ENCODE data around the gene PRLH. TPM values are rescaled to one million over a fixed set of nuclear protein-coding genes. Genes with fewer than 3 reads are reported as not detected.

PRLH gene
- total and polyA plus RNA-seq, 2 donors (not counting 3 experiments of a cell fraction or from before 2014, with no cell fraction given), result not detected

DNA sequence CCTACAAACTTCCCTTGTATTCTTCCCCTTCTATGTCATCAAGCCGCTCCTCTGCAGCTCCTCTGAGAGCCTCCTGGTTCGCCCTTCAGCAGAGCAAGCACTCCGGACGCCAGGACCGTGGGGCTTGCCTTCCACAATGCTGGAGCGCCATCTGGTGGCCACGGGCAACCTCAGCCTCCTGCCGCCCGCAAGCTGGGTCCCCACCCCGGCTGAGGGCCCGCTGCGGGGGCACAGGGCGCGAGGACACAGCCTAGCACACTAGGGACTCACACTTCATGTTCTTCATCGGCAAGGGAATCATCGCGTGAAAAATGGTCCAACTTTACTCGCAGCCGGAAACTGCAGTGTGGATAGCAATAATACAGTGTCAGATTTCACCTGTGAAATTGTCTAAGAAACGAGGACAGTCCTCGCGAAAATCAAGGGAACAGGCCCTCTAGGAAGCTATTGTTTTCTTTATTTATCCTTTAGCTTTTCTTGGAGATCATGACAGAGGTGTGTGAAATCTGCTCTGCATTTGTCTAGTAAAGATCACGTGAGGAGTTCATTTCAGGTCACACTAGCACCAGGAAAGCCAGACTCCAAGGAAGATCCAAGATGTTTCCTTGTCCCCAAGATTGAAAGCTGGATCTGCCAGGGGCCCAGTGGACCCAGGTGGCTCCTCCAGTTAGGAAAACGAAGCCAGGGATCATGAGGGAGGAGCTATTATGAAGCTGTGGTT lies 5.8 kb downstream of the PRLH start:
- no peak overlapping the region for H3K4me2 ChIP-seq (ENCODE audit: insufficient read depth, low read length)
- TF ChIP-seq, protein P1, sequence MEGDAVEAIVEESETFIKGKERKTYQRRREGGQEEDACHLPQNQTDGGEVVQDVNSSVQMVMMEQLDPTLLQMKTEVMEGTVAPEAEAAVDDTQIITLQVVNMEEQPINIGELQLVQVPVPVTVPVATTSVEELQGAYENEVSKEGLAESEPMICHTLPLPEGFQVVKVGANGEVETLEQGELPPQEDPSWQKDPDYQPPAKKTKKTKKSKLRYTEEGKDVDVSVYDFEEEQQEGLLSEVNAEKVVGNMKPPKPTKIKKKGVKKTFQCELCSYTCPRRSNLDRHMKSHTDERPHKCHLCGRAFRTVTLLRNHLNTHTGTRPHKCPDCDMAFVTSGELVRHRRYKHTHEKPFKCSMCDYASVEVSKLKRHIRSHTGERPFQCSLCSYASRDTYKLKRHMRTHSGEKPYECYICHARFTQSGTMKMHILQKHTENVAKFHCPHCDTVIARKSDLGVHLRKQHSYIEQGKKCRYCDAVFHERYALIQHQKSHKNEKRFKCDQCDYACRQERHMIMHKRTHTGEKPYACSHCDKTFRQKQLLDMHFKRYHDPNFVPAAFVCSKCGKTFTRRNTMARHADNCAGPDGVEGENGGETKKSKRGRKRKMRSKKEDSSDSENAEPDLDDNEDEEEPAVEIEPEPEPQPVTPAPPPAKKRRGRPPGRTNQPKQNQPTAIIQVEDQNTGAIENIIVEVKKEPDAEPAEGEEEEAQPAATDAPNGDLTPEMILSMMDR (IDR thresholded peaks at IDR 0.05; ENCODE audit: extremely low read depth in 1 of 2, insufficient read depth in 1 of 2, low read depth in 1 of 2, low read length in 2 of 2), result peak; percentile 99
- TF ChIP-seq POLR2A (IDR thresholded peaks at IDR 0.05; ENCODE audit: low read depth, low read length) (no peak), FOS (IDR thresholded peaks at IDR 0.05; ENCODE audit: borderline replicate concordance, insufficient read depth, low read length) (no peak), MYC (IDR thresholded peaks at IDR 0.05; ENCODE audit: low read depth, low read length) (no peak), MAX (IDR thresholded peaks at IDR 0.05; ENCODE audit: insufficient read depth, insufficient read length) (no peak), GATA2 (IDR thresholded peaks at IDR 0.05; ENCODE audit: insufficient read depth, insufficient read length, low read depth, low read length) (no peak), JUN (IDR thresholded peaks at IDR 0.05; ENCODE audit: borderline replicate concordance, insufficient read depth, insufficient read length, low read depth) (no peak), EZH2 (IDR thresholded peaks at IDR 0.05; ENCODE audit: borderline replicate concordance, low read depth, low read length, severe bottlenecking) (no peak)
- DNase-seq (ENCODE audit: low read depth, low spot score) (peak; percentile 82), FAIRE-seq (peak; percentile 94)
- no peak overlapping the region for H2AFZ ChIP-seq (ENCODE audit: low read depth, low read length)
- H3K79me2 ChIP-seq (ENCODE audit: control insufficient read depth, insufficient read depth, low read length), result no peaks in the 10 kb centered on the region
- intact Hi-C loops (cut with micrococcal nuclease) (loop anchor here (1.0 to 2.0 kb wide), 8 partner anchors 60 to 479 kb away; no protein-coding TSS in a partner anchor), dilution Hi-C loops (cut with MboI; ENCODE audit: extremely low pct_ligation_motif_present, low sequenced_read_pairs) (no loop called here)
- no peaks in the 10 kb centered on the region for H3K4me1 ChIP-seq (ENCODE audit: control insufficient read depth, extremely low read depth, insufficient read depth, low read length)
- no peaks in the 10 kb centered on the region for H4K20me1 ChIP-seq (replicated peaks; ENCODE audit: control insufficient read depth, extremely low read depth, insufficient read depth, low read length)
- no peak overlapping the region for H3K27ac ChIP-seq (ENCODE audit: insufficient read depth, low read depth, low read length)
- BruUV-seq (replicated peaks), result no TSS peak
- no peaks in the 10 kb centered on the region for H3K9me1 ChIP-seq (replicated peaks; ENCODE audit: control insufficient read depth, extremely low read depth, insufficient read depth, low read length)
- H3K36me3 ChIP-seq (ENCODE audit: control insufficient read depth in 2 of 2, extremely low read depth in 1 of 2, insufficient read depth in 2 of 2, low read length in 2 of 2), result no peaks in the 10 kb centered on the region
- no peaks in the 10 kb centered on the region for H3K27me3 ChIP-seq (ENCODE audit: control insufficient read depth in 2 of 2, insufficient read depth in 2 of 2, low read length in 2 of 2)
- no peak overlapping the region for H3K4me3 ChIP-seq (replicated peaks in 1 of 3; ENCODE audit: insufficient read depth in 1 of 3, low read depth in 1 of 3, low read length in 3 of 3)
- ChIA-PET CTCF (interaction anchor here (0.6 to 7.7 kb wide), 96 partner anchors 10 to 1793 kb away, joined by 3 to 295 read pairs (median 5); partner anchors contain the start of genes COL6A3 and COPS8), POLR2A (interaction anchor here (0.6 to 0.7 kb wide), 2 partner anchors 97 to 479 kb away, joined by 3 read pairs; no protein-coding TSS in a partner anchor)
- no peaks in the 10 kb centered on the region for H3K9me3 ChIP-seq (replicated peaks; ENCODE audit: control insufficient read depth, insufficient read depth, low read length)
- no peak overlapping the region for H3K9ac ChIP-seq (replicated peaks; ENCODE audit: extremely low read depth, insufficient read depth, low read length)

Measured in endothelial cell of umbilical vein (primary cell).